Adrenal gland (tissue), 12 donors: ENCODE results near the gene BIK. TPM values are rescaled to one million over a fixed set of nuclear protein-coding genes. Genes with fewer than 3 reads are reported as not detected.
A peak's percentile ranks its signal among the peaks of the same experiment; 100 is the strongest.

Experiments used
- DNase-seq, 7 donors: peaks; one replicate each; pipeline ENCODE4 v3.0.0-alpha.2; 2019 to 2020
- H3K27ac ChIP-seq, 5 donors: fragments of 200-600 bp; sonication (generic) in 4 of 5; 1 replicate in 3 of 5; 2 replicates in 2 of 5; pipeline versions ENCODE4 v1.5.1 to v1.8.0; 2016 to 2020; ENCODE audit warnings: mild to moderate bottlenecking in 1 of 5
- H3K27me3 ChIP-seq: fragments of 200-600 bp; 2 replicates; pipeline ENCODE4 v1.8.0; 2021
- H3K36me3 ChIP-seq, 2 donors: fragments of 200-600 bp; replicated peaks in 1 of 2; 1 replicate in 1 of 2; 2 replicates in 1 of 2; pipeline versions ENCODE4 v1.5.1 to v1.8.0; 2018 to 2022
- H3K4me1 ChIP-seq, 2 donors: fragments of 200-600 bp; replicated peaks in 1 of 2; 1 replicate in 1 of 2; 2 replicates in 1 of 2; pipeline versions ENCODE4 v1.5.1 to v1.8.0; 2018 to 2021
- H3K4me3 ChIP-seq, 4 donors: fragments of 200-600 bp; sonication (generic) in 3 of 4; one replicate each; pipeline ENCODE4 v1.5.1; 2016 to 2018
- H3K9me3 ChIP-seq, 3 donors: fragments of 200-600 bp; sonication (generic) in 1 of 3; replicated peaks in 1 of 3; 1 replicate in 2 of 3; 2 replicates in 1 of 3; pipeline versions ENCODE4 v1.5.1 to v1.8.0; 2016 to 2021
- CTCF ChIP-seq, 6 experiments: fragments of 450-650 bp in 4 of 6; fragments of 200-600 bp in 2 of 6; sonication (generic) in 1 of 6; IDR thresholded peaks; 1 replicate in 5 of 6; 2 replicates in 1 of 6; pipeline versions ENCODE4 v1.5.1 to v1.8.0; 2016 to 2021; ENCODE audit warnings: antibody characterized with exemption in 6 of 6, mild to moderate bottlenecking in 2 of 6, moderate library complexity in 1 of 6
- POLR2A ChIP-seq, 2 donors: fragments of 450-650 bp; IDR thresholded peaks; one replicate each; pipeline ENCODE4 v1.6.1; 2017; ENCODE audit warnings: antibody characterized with exemption in 2 of 2, mild to moderate bottlenecking in 2 of 2, moderate library complexity in 1 of 2
- WGBS, 4 donors: extraction: QIAGEN DNeasy Blood & Tissue Kit in 2 of 4; methylation state at CpG; one replicate each; pipeline versions ENCODE4 v1.1.5 to v1.1.7; 2013 to 2017; 5-methylcytosine and 5-hydroxymethylcytosine counted together
- intact Hi-C, 2 donors: fragments of 100-400 bp; cut with DNase I; formaldehyde crosslinking; loops; one replicate each; pipeline versions ENCODE4 v1.14.1 to v1.15.0; 2022 to 2023
- polyA plus RNA-seq, 3 donors: library from polyadenylated mRNA; stranded (reverse); fragments of 200-250 nt in 2 of 3; fragments of 350-450 nt in 1 of 3; fragmentation: Illumina TruSeq in 1 of 3; extraction: RNeasy Lipid Tissue Mini Kit (QIAGEN cat#74804) in 1 of 3; gene quantifications; one replicate each; pipeline ENCODE4 v1.2.3, GENCODE V29; 2013 to 2014
- total RNA-seq, 9 donors: library from RNA; depleted of rRNA in 4 of 9; stranded (reverse); fragments of >200 nt in 4 of 9; fragments of 120-200 nt in 1 of 9; fragmentation: NEBNext Ultra II Directional in 1 of 9; extraction: Animal tissue kit (Norgen Biotek cat#: 25700) in 1 of 9; gene quantifications; one replicate each; pipeline versions ENCODE4 v1.1.0 to v1.2.4, GENCODE V29; 2013 to 2023
- donor health status: healthy with polysubstance abuse.
- donor health status: Bipolar disorder and iron deficiency.
- donor health status: DM: yes; HTN: yes; CAD: no.
- donor health status: DM: no; HTN: no; CAD: no.
- donor health status: DM: no; HTN: no; CAD: no.
- donor health status: DM: yes; HTN: yes; CAD: no.

The BIK gene
- total and polyA plus RNA-seq, 12 donors, result 1.7 to 7.4 (median 3.0) TPM; not detected in 1

GRCh38 chr22:43147821-43148220 is 37.3 kb downstream of the BIK start:
- intact Hi-C loops, result no loop called here
- 40 to 49% (median 43%) methylated on average over 8 of the region's 8 CpGs for WGBS, 4 donors
- H3K9me3 ChIP-seq, result no peaks in the 10 kb centered on the region

GRCh38 chr22:43148581-43148980 is 38.0 kb downstream of the BIK start:
- 52 to 69% (median 64%) methylated on average over 3 to 6 of the region's 6 CpGs for WGBS, 4 donors
- H3K4me3 ChIP-seq, result no peak overlapping the region
- H3K4me1 ChIP-seq, result peaks cover 23 to 24% of the 10 kb centered on the region in 2 donors
- DNase-seq, result no peak
- H3K9me3 ChIP-seq, result no peaks in the 10 kb centered on the region
- intact Hi-C loops, result no loop called here
- TF ChIP-seq POLR2A (IDR thresholded peaks at IDR 0.05) (no peak), CTCF (IDR thresholded peaks at IDR 0.05) (no peak)
- no peaks in the 10 kb centered on the region for H3K36me3 ChIP-seq
- no peak overlapping the region for H3K27ac ChIP-seq
- no peaks in the 10 kb centered on the region for H3K27me3 ChIP-seq

More at GRCh38 chr22:43147821-43148220, 37.3 kb downstream of the BIK start:
- Histone ChIP-seq H3K36me3 (no peaks in the 10 kb centered on the region), H3K4me1 (peaks cover 22 to 26% of the 10 kb centered on the region in 2 donors), H3K27ac (peak overlapping the region in 1 of 5 donors; percentile 6), H3K4me3 (no peak overlapping the region), H3K27me3 (no peaks in the 10 kb centered on the region)
- DNase-seq, result peak in 6 of 7 donors; percentile 52 to 72 (median 64)
- TF ChIP-seq CTCF (IDR thresholded peaks at IDR 0.05) (no peak), POLR2A (IDR thresholded peaks at IDR 0.05) (no peak)

- Histone ChIP-seq H3K36me3 (no peaks in the 10 kb centered on the region), H3K4me3 (peak overlapping the region in 1 of 4 donors; percentile 81), H3K27ac (peak overlapping the region in 4 of 5 donors; percentile 34 to 89 (median 72)), H3K4me1 (peaks cover 22 to 23% of the 10 kb centered on the region in 2 donors), H3K9me3 (no peaks in the 10 kb centered on the region), H3K27me3 (no peaks in the 10 kb centered on the region)
- peak; percentile 48 to 64 (median 57) for DNase-seq
- 20 to 58% (median 52%) methylated on average over 2 to 15 of the region's 15 CpGs for WGBS, 4 donors
- intact Hi-C loops, result no loop called here
- no peak for TF ChIP-seq CTCF (IDR thresholded peaks at IDR 0.05)
- no peak for TF ChIP-seq POLR2A (IDR thresholded peaks at IDR 0.05)
Observed at GRCh38 chr22:43150731-43151206, 40.2 kb downstream of the BIK start.

GRCh38 chr22:43151251-43152002 is 40.9 kb downstream of the BIK start, which contains the start of gene TSPO:
Gene TSPO, plus strand, starts transcription at chr22:43151559. Its CDS starts 7,680 bp downstream, at chr22:43159239.
- H3K4me3 ChIP-seq, result peak within 1 kb of the TSS in 3 of 4 donors; percentile 54 to 81 (median 68)
- TF ChIP-seq POLR2A (IDR thresholded peaks at IDR 0.05), result peak in 1 of 2 donors; percentile 73
- no peak for TF ChIP-seq CTCF (IDR thresholded peaks at IDR 0.05)
- H3K36me3 ChIP-seq, result no peaks in the 10 kb centered on the region
- intact Hi-C loops, result no loop called here
- H3K9me3 ChIP-seq, result no peaks in the 10 kb centered on the region
- H3K27me3 ChIP-seq, result no peaks in the 10 kb centered on the region
- 0 to 2% (median 1%) methylated on average over 4 to 75 of the region's 75 CpGs for WGBS, 4 donors
- DNase-seq, result peak; percentile 85 to 90 (median 88)
- H3K27ac ChIP-seq, result peak within 1 kb of the TSS; percentile 34 to 89 (median 67)
- H3K4me1 ChIP-seq, result peaks cover 22 to 23% of the 10 kb centered on the region in 2 donors
